ENCODE measurements around the gene SLC25A51. TPM values are rescaled to one million over a fixed set of nuclear protein-coding genes. Genes with fewer than 3 reads are reported as not detected.
"Not testable (repeated sequence)": the region's sequence is repeated elsewhere in the genome, so short reads cannot be mapped to it uniquely, and the experiment has no call there.

SLC25A51 gene
- total RNA-seq, 1 experiment from 2014 or later, result 52.2 TPM

DNA sequence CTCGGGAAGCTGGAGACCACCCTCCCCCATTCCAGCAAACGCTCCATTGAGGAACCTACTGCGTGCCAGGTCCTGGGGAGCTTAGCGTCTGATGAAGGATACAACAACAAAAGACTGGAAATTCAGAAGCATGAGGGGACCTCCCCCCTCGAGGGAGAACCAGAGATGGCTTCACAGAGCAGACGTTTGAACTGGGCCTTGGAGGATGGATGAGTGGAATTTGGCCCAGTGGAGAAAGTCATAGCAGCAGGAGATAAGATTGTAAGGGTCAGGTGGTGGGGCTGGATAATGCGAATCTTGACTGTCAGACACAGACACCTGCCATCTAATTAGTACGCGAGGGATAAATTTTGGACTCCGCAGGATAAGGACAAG lies 1.2 kb upstream of the SLC25A51 start:
- DNase-seq (ENCODE audit: low spot score), result no peak

DNA sequence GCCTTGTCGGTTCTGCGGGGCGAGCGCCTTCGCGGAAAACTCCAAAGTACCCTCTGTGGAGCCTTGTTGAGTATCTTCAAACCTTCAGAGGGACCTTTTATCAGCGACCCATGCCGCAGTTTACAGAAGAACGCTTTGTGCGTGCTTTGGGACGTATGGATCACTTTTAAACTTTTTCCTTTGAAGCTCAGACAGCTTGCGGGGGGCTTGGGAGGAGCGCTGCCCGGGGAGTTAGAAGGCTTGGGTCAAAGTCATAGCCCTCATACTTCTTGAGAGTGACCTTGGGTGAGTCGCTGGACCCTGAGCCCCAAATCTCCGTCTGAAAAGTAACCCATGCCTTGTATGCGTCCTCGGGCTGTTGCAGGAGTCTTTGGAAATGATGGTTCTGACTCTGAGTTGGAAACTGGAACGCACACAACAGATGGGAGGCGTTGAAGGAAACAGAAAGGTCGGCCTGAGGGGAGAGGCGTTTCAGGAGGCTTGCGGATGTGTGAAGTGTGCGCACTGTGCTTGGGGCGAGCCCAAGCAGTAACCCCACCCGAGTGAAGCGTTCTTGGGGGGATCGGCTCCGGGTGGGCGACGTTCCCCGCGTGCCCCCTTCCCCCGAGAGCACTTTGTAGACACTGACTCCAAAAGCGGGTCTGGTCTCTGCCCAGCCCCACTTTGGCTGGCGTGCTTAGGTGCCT lies 661 bp upstream of the SLC25A51 start:
- DNase-seq (ENCODE audit: low spot score), result no peak

DNA sequence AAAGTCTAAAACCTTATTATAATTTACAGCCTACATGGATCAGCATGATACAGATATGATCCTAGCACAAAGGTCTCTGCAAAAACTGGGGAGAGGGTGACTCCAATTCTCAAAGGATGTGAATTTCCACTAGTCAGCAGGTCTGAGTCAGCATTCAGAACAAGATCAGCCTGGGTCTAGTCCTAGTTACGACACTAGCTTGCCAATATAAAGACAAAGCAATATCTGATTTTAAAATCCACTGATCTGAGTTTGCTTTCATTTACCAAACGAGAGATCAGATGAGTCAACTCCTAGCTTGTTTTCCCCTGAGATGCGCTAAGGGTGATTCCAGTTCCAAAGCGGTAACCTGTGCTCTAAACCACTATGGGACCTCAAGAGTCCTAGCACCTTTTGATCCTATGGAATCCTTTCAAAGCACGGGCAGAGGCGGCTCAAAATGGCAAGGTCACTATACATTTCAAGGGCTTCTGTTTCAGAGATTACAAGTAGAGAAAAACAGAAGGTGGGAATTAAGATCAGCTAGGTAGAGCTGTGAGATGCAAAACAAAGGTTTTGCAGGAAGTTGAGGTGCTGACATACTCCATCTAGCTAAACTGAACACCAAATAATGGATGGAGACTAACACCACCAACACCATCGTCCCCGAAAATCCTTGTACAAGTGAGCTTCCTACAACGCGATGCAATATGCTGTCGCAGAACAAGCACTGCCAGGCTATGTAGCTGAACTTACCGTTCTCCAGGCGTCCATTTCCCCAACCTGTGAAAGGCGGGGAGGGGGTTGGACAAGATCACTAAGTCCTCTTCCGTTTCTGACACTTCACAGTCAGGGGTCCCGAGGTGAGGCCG lies 906 bp downstream of the SLC25A51 start:
- DNase-seq (ENCODE audit: low spot score), result peak; percentile 23

DNA sequence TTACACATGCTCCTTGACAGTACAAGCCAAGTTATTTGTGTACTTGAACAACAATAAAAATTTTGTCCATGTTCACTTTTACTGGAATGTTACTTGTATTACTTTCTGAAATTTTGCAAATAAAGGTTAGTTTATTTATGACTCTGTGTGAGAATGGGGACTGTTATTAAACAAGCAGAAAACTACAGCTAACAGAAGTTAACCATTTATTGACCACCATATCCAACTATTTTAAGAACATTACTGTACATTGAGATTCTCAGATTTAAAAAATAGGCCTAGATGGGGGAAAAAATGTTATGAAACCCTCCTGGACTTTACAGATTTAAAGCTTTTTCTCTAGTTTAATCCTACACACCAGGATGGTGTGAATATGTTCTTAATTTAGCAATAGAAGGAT lies 1.8 kb downstream of the SLC25A51 start:
- DNase-seq (ENCODE audit: low spot score), result no peak

DNA sequence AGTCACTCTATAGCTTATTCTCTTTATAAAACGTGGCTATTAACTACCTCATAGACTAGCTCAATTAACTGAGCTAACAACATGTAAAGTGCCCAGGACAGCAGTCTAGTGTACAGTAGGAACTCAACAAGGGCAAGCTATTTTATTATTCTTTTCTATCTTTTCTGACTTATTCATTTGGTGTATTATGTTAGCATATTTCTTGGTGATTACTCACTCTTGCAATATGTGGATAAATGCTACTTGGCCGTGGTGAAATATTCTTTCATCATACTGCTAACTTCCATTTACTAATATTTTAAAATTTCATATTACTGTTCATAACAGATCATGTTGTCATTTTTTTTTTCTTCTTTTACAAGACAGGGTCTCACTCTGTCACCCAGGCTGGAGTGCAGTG lies 4.9 kb downstream of the SLC25A51 start:
- DNase-seq (ENCODE audit: low spot score), result no peak

DNA sequence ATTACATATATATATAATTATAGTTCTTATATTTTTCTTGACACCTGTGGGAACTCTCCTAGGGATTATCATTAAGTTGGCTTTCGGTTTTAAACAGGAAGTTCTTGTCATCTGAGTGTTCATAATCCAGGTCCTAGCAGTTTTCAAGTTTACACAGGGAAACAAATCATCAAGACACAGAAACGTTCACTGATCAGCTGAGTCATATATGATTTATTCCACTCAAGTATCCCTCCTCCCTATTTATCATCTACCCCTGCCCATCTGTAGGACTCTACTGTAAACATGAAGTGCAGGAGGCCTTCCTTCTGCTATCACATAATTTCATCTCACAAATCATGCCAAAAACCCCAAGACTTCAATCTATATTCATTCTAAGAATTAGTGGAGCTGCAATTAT lies 6.3 kb downstream of the SLC25A51 start:
- DNase-seq (ENCODE audit: low spot score), result peak; percentile 6

DNA sequence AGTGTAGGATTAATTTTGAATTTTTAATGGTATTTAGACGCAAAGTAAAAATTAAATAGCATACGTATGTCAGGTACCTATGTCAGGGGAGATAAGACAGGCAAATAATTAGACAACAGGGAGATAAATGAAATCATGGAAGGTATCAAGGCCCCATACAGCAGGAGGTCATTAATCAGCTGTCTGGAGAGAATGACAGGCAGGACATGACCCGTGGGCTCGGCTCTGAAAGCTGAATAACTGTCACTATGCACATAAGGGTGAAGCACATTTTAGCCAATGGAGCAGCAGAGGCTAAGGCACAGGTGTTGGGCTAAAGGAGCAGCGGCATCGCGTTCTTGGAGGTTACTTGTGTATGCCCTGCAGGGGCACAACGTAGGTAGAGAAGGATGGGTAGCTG lies 11.9 kb downstream of the SLC25A51 start:
- DNase-seq (ENCODE audit: low spot score), result no peak

DNA sequence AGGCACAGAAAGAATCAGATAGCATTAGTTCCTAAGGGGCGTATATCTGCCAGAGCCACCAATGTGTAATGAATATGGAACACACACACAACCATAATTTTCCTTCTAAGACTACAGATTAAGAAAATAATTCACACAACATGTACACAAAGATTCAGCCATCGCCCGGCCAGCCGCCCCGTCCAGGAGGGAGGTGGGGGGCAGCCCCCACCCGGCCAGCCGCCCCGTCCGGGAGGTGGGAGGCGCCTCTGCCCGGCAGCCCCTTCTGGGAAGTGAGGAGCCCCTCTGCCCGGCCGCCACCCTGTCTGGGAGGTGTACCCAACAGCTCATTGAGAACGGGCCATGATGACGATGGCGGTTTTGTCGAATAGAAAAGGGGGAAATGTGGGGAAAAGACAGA lies 12.9 kb downstream of the SLC25A51 start:
- not testable (repeated sequence) for DNase-seq (ENCODE audit: low spot score)

DNA sequence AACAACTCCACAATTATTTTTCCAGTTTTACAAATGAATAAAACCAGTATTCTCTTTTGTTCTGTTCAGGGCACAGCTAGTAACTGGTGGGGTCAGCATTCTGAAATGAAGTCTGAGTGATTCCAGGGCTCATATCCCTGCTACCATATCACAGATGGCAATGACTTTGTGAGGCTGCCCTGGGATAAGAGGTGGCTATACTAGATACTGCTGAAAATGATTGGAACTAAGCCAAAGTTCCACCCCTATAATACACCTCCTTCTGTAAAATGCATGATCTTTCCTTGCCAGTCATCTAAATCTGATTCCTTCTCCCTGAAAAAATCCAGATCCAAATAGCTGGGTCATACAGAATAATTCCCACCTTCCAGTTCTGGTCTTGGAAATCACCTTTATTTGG lies 14.4 kb downstream of the SLC25A51 start:
- DNase-seq (ENCODE audit: low spot score), result no peak

DNA sequence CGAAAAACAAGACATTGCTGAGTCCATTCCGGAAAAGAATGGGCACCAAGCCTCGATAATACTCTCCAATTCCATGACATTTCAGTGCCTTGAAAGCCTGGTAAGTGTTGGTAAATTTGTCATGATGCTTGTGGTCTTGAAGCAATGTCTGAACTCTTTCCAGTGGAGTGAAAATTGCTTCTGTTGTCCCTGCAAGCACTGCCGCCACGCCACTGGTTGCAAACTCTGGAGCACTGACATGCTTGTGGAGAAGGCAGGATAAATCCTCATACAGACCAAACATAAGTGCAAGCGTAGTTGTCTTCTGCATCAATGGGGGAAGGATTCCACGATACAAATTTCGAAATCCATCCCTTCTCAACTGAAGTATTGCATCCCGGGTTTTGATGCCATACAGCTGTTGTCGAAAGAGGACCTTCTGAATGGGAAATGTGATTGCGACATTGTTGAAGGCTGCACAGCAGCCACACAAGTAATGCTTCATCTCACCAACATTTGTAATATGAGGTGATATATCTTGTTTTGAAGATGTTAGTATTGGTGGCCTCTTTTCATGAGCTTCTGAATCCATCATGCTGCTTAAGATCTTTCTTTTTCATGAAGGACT lies 15.8 kb downstream of the SLC25A51 start:
- DNase-seq (ENCODE audit: low spot score), result not testable (repeated sequence)

DNA sequence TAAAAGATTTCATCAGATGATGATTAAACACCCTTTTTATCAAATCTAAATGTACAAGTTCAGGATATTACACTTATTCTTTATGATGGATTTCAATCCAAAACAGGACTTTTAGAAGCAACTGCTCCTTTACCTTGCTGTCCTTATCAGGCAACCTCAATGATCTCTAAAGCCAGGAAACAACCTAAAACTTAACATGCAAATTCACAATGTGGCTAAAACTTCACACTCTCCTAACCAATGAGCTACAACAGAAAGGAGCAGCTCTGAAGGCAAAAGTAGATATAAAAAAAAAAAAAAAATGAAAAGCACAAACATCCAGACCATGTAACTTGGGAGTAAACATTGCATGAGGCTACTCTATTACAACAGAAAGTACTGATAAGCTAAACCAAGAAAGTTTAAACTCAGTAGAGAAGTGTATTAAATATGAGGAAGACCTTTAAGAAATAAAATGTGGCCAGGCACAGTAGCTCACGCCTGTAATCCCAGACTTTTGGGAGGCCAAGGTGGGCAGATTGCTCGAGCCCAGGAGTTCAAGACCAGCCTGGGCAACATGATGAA lies 22.9 kb downstream of the SLC25A51 start:
- DNase-seq (ENCODE audit: low spot score), result no peak

DNA sequence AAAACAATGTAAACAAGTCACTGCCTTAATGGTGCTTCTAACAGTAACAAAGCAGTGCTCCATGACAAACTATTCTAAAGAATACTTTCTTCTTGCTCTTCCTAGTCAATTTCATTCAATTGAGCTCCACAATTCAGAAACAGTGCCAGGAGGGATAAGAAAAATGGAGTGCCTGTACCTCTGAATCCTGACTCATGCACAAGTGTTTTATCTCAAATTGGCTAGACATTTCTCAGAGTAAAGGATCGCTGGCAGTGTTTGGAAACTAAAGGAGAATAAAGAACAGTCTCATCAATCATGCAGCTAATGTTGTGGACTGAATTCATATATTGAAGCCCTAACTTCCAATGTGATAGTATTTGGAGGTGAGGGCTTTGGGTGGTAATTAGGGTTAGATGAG lies 27.6 kb downstream of the SLC25A51 start:
- DNase-seq (ENCODE audit: low spot score), result no peak

DNA sequence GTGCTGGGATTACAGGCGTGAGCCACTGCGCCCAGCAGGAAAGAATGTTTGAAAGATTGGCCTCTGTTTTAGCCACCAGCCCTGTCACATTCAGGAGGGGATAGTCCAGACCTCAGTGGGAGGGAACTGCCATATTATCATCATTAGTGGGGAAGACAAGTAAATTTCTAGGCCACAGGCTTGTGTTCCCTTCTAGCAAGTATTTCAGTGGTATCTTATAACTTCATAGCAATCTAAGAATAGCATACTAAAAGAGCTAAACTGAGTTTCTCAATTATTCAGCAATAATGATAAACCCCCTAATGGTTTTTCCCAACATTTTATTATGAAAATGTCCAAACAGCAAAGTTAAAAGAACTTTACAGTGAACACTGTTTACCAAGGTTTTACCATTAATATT lies 30.0 kb downstream of the SLC25A51 start:
- no peak for DNase-seq (ENCODE audit: low spot score)

DNA sequence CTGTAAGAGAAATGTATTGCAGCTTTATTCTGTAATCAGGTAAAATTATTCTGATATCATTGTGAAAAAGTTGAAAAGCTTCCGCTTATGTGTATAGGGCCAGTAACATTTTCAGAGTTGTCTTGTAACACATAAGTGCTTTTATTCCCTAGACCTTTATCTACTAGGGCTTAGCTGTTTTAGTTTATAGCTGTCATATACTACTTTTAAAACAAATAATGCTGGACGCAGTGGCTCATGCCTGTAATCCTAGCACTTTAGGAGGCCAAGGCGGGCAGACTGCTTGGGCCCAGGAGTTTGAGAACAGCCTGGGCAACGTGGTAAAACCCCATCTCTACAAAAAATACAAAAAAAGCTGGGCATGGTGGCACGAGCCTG lies 33.1 kb downstream of the SLC25A51 start:
- no peak for DNase-seq (ENCODE audit: low spot score)

DNA sequence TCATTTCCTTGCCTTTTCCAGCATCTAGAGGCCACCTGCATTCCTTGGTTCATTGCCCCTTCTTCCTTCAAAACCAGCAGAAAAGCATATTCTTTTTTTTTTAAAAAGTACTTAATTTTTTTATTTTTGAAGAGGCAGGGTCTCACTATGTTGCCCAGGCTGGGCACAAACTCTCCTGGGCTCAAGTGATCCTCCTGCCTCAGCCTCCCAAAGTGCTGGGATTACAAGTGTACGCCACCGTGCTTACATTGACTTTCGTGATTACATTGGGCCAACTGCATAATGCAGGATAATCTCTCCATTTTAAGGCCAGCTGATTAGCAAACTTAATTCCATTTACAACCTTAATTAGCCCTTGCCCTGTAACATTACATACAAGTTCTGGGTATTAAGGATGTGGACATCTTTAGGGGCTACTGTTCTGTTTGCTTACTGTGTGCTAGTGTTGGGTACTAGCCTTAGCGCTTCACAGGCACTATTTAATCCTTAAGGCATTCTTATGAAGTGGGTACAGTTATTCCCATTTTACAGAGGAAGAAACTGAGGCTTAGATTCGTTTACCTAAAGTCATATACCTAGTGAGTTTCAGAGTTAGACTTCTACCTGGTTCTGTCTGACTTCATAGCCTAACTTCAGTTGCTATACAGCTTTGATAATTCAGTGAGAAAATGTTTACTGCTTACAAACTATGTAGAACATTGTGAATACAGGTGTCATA lies 33.7 kb downstream of the SLC25A51 start:
- DNase-seq (ENCODE audit: low spot score), result no peak

DNA sequence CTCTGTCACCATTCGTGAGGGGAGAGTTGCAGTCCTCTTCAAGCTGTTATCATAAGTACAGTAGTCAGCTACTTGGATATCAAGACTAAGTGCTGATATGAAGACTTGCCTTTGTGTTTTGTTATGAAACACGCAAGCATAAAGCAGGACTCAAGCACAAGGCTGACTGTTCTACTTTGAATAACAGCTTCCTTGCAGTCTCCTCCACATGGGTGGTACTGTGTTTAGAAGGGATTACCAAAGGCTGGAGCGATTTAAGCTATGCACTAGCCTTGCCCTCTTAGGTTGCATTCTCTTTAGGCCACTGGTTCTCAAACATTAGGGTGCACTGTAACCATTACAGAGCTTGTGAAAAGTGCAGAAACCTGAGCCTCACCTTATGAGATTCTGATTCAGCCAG lies 41.4 kb downstream of the SLC25A51 start:
- DNase-seq (ENCODE audit: low spot score), result no peak

DNA sequence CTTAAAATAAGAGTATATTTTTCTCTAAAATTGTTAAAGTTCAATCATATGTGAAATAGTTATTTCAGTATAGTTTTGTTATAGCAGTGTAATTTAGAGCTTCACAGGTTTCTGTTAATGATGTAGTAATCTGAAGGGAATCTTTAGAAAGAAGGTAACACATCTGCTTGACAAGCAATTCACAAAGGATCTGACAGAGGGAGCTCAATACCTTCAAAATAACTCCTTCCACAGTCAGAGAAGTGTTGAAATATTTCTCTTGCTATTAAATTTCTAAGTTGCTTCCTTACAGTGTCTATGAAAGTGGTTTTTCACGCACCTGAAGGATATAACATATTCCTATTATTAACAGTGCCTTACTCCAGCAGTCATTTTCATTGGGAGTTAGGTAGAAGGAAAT lies 44.9 kb downstream of the SLC25A51 start:
- no peak for DNase-seq (ENCODE audit: low spot score)

DNA sequence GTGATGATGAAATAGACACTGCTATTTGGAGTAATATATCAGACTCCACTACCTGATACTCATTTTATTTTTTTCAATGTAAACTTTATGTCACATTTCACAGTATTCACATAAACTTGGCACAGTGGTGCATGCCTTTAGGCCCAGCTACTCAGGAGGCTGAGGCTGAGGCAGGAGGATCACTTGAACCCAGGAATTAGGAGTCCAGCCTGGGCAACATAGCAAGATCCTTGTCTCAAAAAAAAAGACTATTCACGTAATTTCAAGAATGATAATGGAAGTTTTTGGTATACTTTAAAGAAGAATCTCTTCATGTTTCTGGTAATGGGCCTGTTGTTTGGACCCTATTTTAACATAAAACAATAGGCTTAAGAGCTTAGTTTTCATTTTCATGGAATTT lies 47.4 kb downstream of the SLC25A51 start:
- DNase-seq (ENCODE audit: low spot score), result no peak

DNA sequence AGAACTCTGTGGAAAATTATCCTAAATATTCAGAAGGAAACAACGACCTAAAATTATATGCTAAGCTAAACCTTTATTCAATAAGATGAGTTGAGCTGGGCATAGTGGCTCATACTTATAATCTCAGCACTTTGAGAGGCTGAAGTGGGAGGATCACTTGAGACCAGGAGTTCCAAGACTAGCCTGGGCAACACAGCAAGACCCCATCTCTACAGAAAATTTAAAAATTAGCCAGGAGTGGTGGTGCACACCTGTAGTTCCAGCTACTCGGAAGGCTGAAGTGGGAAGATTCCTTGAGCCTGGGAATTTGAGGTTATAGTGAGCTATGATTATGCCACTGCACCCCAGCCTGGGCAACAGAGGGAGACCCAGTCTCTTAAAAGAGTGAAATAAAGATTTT lies 51.7 kb downstream of the SLC25A51 start:
- no peak for DNase-seq (ENCODE audit: low spot score)

DNA sequence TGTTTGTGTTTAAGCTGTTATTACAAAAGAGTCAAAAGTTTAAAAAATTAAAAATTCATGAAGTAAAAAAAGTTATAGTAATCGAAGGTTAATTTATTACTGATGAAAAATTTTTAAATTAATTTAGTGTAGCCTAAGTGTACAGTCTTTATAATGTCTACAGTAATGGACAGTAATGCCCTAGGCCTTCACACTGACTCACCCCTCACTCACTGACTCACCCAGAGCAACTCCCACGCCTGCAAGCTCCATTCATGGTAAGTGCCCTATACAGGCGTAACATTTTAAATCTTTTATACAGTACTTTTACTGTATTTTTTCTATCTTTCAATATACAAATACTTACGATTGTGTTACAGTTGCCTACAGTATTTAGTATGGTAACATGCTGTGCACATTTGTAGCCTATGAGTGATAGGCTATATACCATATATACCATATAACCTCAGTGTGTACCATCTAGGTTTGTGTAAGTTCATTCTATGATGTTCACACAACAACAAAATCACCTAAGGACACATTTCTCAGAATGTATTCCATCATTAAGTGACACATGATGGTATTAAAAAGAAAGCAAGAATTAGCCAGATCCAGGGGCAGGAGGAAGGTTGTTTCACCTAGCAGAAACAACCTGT lies 63.2 kb downstream of the SLC25A51 start:
- DNase-seq (ENCODE audit: low spot score), result peak; percentile 68

All from A172 (cell line).